Mesothelial cell of epicardium (in vitro differentiated cells): ENCODE data around the gene NHP2. TPM values are rescaled to one million over a fixed set of nuclear protein-coding genes. Genes with fewer than 3 reads are reported as not detected.

Experiments
- DNase-seq, 2 experiments: peaks; one replicate each; pipeline ENCODE4 v3.0.0; 2021; ENCODE audit warnings: low spot score in 2 of 2; ENCODE audit not compliant: unreplicated experiment in 2 of 2
- H3K27ac Mint-ChIP-seq: 2 replicates; pipeline ENCODE4 v1.8.0; 2021; ENCODE audit warnings: mixed read lengths
- H3K27me3 Mint-ChIP-seq: 2 replicates; pipeline ENCODE4 v1.8.0; 2021; ENCODE audit warnings: low read depth, mixed read lengths
- H3K36me3 Mint-ChIP-seq: 2 replicates; pipeline ENCODE4 v1.8.0; 2021; ENCODE audit warnings: mixed read lengths
- H3K4me1 Mint-ChIP-seq: 2 replicates; pipeline ENCODE4 v1.8.0; 2021; ENCODE audit warnings: mixed read lengths
- H3K4me3 Mint-ChIP-seq: 2 replicates; pipeline ENCODE4 v1.8.0; 2021; ENCODE audit warnings: mild to moderate bottlenecking, moderate library complexity, mixed read lengths
- H3K9me3 Mint-ChIP-seq: 2 replicates; pipeline ENCODE4 v1.8.0; 2021; ENCODE audit warnings: mixed read lengths
- total RNA-seq: library from RNA; stranded (reverse); gene quantifications from 3 replicates; pipeline ENCODE4 v1.2.1, GENCODE V29; 2021
- TF ChIP-seq, protein P1 (sequence below): fragments of 200-600 bp; sonication (generic); IDR thresholded peaks from one replicate; pipeline ENCODE4 v1.5.0; 2021; ENCODE audit warnings: antibody characterized with exemption; ENCODE audit not compliant: unreplicated experiment

NHP2 gene
- total RNA-seq, 1 donor from 2014 or later: 116 TPM

GRCh38 chr5:178106556-178107239 lies 47.0 kb downstream of the NHP2 start:
- no peaks in the 10 kb centered on the region for H3K9me3 Mint-ChIP-seq
- no peaks in the 10 kb centered on the region for H3K27me3 Mint-ChIP-seq
- no peak overlapping the region for H3K4me3 Mint-ChIP-seq
- TF ChIP-seq, protein P1, sequence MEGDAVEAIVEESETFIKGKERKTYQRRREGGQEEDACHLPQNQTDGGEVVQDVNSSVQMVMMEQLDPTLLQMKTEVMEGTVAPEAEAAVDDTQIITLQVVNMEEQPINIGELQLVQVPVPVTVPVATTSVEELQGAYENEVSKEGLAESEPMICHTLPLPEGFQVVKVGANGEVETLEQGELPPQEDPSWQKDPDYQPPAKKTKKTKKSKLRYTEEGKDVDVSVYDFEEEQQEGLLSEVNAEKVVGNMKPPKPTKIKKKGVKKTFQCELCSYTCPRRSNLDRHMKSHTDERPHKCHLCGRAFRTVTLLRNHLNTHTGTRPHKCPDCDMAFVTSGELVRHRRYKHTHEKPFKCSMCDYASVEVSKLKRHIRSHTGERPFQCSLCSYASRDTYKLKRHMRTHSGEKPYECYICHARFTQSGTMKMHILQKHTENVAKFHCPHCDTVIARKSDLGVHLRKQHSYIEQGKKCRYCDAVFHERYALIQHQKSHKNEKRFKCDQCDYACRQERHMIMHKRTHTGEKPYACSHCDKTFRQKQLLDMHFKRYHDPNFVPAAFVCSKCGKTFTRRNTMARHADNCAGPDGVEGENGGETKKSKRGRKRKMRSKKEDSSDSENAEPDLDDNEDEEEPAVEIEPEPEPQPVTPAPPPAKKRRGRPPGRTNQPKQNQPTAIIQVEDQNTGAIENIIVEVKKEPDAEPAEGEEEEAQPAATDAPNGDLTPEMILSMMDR: no peak
- no peaks in the 10 kb centered on the region for H3K36me3 Mint-ChIP-seq
- no peak for DNase-seq
- H3K27ac Mint-ChIP-seq: no peak overlapping the region
- H3K4me1 Mint-ChIP-seq: peaks cover 8% of the 10 kb centered on the region

DNA sequence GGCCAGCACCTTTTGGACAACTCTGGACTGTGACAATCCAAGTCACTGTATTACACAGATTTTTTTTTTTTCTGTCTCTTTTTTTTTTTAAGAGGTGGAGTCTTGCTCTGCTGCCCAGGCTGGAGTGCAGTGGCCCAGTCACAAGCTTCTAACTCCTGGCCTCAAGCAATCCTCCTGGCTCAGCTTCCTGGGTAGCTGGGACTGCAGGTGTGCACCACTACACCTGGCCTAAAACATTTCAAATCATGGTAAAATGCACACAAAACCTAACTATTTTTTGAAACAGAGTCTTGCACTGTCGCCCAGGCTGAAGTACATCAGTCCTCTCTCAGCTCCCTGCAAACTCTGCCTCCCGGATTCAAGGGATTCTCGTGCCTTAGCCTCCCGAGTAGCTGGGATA lies 47.6 kb downstream of the NHP2 start:
- Mint-ChIP-seq H3K4me3 (no peak overlapping the region), H3K9me3 (no peaks in the 10 kb centered on the region)

DNA sequence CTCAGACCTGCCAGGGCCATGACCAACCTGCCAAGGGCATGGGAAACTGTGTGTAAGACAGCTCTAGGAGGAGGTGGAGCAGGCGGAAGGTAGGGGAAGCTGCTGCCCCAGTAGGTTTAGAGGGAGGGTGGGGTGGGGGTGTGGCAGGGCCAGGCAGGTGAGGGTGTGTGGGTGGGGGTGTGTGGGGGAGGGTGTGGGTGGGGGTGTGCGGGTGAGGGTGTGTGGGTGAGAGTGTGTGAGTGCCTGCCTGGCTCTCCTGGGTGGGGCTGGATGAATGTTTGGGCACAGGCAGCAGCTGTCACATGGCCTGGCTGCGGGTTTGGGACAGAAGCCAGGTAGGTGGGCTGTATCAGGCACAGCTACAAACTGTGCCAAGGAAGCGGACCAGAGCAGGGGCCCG lies 49.2 kb downstream of the NHP2 start:
- H3K36me3 Mint-ChIP-seq: no peaks in the 10 kb centered on the region
- H3K27me3 Mint-ChIP-seq: no peaks in the 10 kb centered on the region

More for the DNA sequence above, 47.6 kb downstream of the NHP2 start:
- no peak for DNase-seq
- H3K27me3 Mint-ChIP-seq: no peaks in the 10 kb centered on the region
- no peaks in the 10 kb centered on the region for H3K36me3 Mint-ChIP-seq
- no peak overlapping the region for H3K27ac Mint-ChIP-seq
- H3K4me1 Mint-ChIP-seq: peaks cover 8% of the 10 kb centered on the region
- TF ChIP-seq, protein P1: no peak

DNA sequence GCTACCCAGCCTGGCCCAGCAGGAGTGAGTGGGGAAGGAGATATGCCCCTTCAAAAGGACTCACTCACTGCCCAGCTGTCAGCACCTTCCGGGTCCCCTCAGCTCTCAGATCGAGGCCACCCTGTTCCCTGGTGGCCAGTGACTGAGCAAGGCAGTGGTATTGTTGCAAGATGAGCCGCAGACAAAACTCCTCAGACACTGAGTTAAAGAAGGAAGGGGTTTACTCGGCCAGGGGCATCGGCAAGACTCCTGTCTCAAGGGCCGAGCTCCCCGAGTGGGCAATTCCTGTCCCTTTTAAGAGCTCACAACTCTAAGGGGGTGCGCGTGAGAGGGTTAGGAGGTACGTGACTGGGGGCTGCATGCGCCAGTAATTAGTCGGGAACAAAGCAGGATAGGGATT lies 50.1 kb downstream of the NHP2 start:
- Mint-ChIP-seq H3K4me3 (no peak overlapping the region), H3K9me3 (no peaks in the 10 kb centered on the region), H3K36me3 (no peaks in the 10 kb centered on the region), H3K4me1 (peaks cover 8% of the 10 kb centered on the region), H3K27ac (no peak overlapping the region), H3K27me3 (no peaks in the 10 kb centered on the region)
- TF ChIP-seq, protein P1: no peak
- no peak for DNase-seq

More for the DNA sequence above, 49.2 kb downstream of the NHP2 start:
- Mint-ChIP-seq H3K9me3 (no peaks in the 10 kb centered on the region), H3K4me3 (no peak overlapping the region), H3K27ac (no peak overlapping the region), H3K4me1 (peaks cover 8% of the 10 kb centered on the region)
- TF ChIP-seq, protein P1: no peak
- DNase-seq: no peak

Other genes starting within 250 kb of the NHP2 start
- not detected in 3 replicates for gene PROP1, start 157.6 kb downstream of the NHP2 start, total RNA-seq
- 1.8 to 2.3 TPM (median 2.1 TPM) in 3 replicates for gene N4BP3, start 40.4 kb downstream of the NHP2 start, total RNA-seq
- 32.6 to 34.5 TPM (median 34.0 TPM) in 3 replicates for gene RMND5B, start 22.9 kb downstream of the NHP2 start, total RNA-seq
- gene GMCL2, start 33.5 kb upstream of the NHP2 start, total RNA-seq: not detected in 3 replicates
- 198 to 209 TPM (median 204 TPM) in 3 replicates for gene HNRNPAB, start 50.6 kb upstream of the NHP2 start, total RNA-seq
- gene PHYKPL, start 78.9 kb upstream of the NHP2 start, total RNA-seq: 128 to 137 TPM (median 137 TPM) in 3 replicates